HepG2 (cell line): ENCODE measurements around the gene CSNK1G1. TPM values are rescaled to one million over a fixed set of nuclear protein-coding genes. Genes with fewer than 3 reads are reported as not detected.
A peak's percentile ranks its signal among the peaks of the same experiment; 100 is the strongest.

Experiments
- CEBPB ChIP-seq: IDR thresholded peaks from 2 replicates; pipeline ENCODE4 v1.6.1; 2011; ENCODE audit warnings: low read depth, low read length, improper control_type of control experiment, borderline replicate concordance
- ELF3 ChIP-seq: IDR thresholded peaks from 2 replicates; pipeline ENCODE4 v1.6.1; 2016; ENCODE audit warnings: missing genetic modification reagents, missing compliant biosample characterization
- FOXA1 ChIP-seq, 2 experiments: fragments of 450-650 bp in 1 of 2; sonication (generic) in 1 of 2; formaldehyde crosslinking in 1 of 2; IDR thresholded peaks; 2 replicates each; pipeline versions ENCODE4 v1.4.0 to v1.6.1; 2016 to 2020; ENCODE audit warnings: missing genetic modification reagents in 1 of 2
- KDM6A ChIP-seq: IDR thresholded peaks from 2 replicates; pipeline ENCODE4 v1.6.1; 2016; ENCODE audit warnings: low read depth
- PHF5A ChIP-seq: IDR thresholded peaks from one replicate; pipeline ENCODE4 v1.6.1; 2018; ENCODE audit warnings: low read depth, missing genetic modification reagents; ENCODE audit not compliant: unreplicated experiment
- ZNF260 ChIP-seq: sonication (generic); formaldehyde crosslinking; IDR thresholded peaks from 2 replicates; pipeline ENCODE4 v1.4.0; 2020; ENCODE audit warnings: missing genetic modification reagents, low read depth, mild to moderate bottlenecking, borderline replicate concordance
- ZNF614 ChIP-seq: IDR thresholded peaks from 2 replicates; pipeline ENCODE4 v1.6.1; 2018; ENCODE audit warnings: missing biosample characterization, missing genetic modification reagents, inconsistent platforms, borderline replicate concordance
- ZNF749 ChIP-seq: sonication (generic); formaldehyde crosslinking; IDR thresholded peaks from 2 replicates; pipeline ENCODE4 v1.8.0; 2022; ENCODE audit warnings: mild to moderate bottlenecking, missing genetic modification reagents, moderate library complexity, borderline replicate concordance
- polyA plus RNA-seq, 8 experiments: library from polyadenylated mRNA; depleted of rRNA in 3 of 8; stranded (reverse) in 7 of 8; unstranded in 1 of 8; fragments of >200 nt; fragmentation: Illumina TruSeq in 4 of 8; extraction: Trizol in 4 of 8; gene quantifications; 2 replicates each; pipeline versions ENCODE4 v1.2.1 to v1.2.3, GENCODE V29; 2011 to 2016; ENCODE audit warnings: low read depth in 4 of 8, missing spikeins in 1 of 8, mixed read lengths in 1 of 8; ENCODE audit not compliant: insufficient read depth in 1 of 8
- total RNA-seq, 5 experiments: library from RNA; depleted of rRNA; stranded (reverse); fragments of >200 nt; fragmentation: Illumina TruSeq; extraction: Trizol; gene quantifications; 2 replicates each; pipeline ENCODE4 v1.2.3, GENCODE V29; 2016; ENCODE audit warnings: low read depth in 1 of 5
- TF ChIP-seq, protein P1 (sequence below): sonication (generic); formaldehyde crosslinking; IDR thresholded peaks from 2 replicates; pipeline ENCODE4 v1.4.0; 2020; ENCODE audit warnings: missing genetic modification reagents
- TF ChIP-seq, protein P2 (sequence below): sonication (generic); formaldehyde crosslinking; IDR thresholded peaks from 2 replicates; pipeline ENCODE4 v1.8.0; 2022; ENCODE audit warnings: low read depth, missing genetic modification reagents
- TF ChIP-seq, protein P3 (sequence below): sonication (generic); formaldehyde crosslinking; IDR thresholded peaks from 2 replicates; pipeline ENCODE4 v1.4.0; 2020; ENCODE audit warnings: missing genetic modification reagents
- TF ChIP-seq, protein P4 (sequence below): IDR thresholded peaks from 2 replicates; pipeline ENCODE4 v1.6.1; 2016
- TF ChIP-seq, protein P5 (sequence below): sonication (generic); formaldehyde crosslinking; conservative IDR thresholded peaks from 2 replicates; pipeline ENCODE4 v1.4.0; 2020; ENCODE audit warnings: missing genetic modification reagents
- TF ChIP-seq, protein P6 (sequence below), 2 experiments: sonication (generic) in 1 of 2; formaldehyde crosslinking in 1 of 2; IDR thresholded peaks; 2 replicates each; pipeline versions ENCODE4 v1.4.0 to v1.6.1; 2016 to 2020; ENCODE audit warnings: borderline replicate concordance in 1 of 2, low read depth in 1 of 2, mild to moderate bottlenecking in 1 of 2, missing genetic modification reagents in 1 of 2

Gene CSNK1G1
- total and polyA plus RNA-seq, 2 of the 13 experiments (the other 11 are each of a cell fraction or from before 2014, with no cell fraction given): 8.5 to 12.6 TPM

DNA sequence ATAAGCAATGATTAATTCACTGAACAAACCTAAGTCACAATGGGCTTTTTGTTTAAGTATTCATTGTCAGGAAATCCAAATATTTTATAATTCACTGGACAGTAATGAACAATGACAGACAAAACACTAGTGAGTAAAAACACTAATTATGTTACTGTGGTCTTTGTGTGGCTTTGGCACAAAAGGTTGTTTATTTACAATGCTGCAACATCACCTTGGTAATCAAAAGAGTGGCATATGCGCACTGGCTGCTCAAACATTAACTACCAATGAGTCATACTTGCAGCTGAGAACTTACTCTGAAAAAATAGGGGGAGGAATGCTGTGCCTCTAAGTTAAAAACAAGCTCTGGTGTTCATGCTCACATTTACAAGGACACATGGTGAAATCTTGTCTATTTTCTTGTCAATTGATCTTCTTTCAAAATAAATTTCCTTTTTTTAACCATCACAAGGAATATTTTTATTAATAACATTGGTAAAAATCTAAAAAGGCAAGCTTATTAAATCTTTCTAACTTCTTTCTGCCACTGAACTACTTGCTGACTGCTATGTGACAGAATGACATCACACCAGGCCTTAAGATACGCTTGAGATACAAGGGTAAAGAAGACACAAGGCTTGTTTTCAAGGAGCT is 107.9 kb downstream of the CSNK1G1 start (continued):
- TF ChIP-seq, protein P1, sequence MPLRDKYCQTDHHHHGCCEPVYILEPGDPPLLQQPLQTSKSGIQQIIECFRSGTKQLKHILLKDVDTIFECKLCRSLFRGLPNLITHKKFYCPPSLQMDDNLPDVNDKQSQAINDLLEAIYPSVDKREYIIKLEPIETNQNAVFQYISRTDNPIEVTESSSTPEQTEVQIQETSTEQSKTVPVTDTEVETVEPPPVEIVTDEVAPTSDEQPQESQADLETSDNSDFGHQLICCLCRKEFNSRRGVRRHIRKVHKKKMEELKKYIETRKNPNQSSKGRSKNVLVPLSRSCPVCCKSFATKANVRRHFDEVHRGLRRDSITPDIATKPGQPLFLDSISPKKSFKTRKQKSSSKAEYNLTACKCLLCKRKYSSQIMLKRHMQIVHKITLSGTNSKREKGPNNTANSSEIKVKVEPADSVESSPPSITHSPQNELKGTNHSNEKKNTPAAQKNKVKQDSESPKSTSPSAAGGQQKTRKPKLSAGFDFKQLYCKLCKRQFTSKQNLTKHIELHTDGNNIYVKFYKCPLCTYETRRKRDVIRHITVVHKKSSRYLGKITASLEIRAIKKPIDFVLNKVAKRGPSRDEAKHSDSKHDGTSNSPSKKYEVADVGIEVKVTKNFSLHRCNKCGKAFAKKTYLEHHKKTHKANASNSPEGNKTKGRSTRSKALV (CRISPR knock-in tag): peak; percentile 58; the same call in 1 of the 2 replicates
- TF ChIP-seq ZNF749 (CRISPR knock-in tag) (no peak), KDM6A (CRISPR knock-in tag) (peak; percentile 77), ZNF614 (peak; percentile 83), ZNF260 (CRISPR knock-in tag) (no peak), PHF5A (CRISPR knock-in tag) (peak; percentile 65), ELF3 (CRISPR knock-in tag) (0 out of 2 replicates have a peak, but pooled peaks have one; percentile 44), CEBPB (peak; percentile 79), FOXA1 (IDR thresholded peaks at IDR 0.05) (no peak), FOXA1 (CRISPR knock-in tag; IDR thresholded peaks at IDR 0.05) (peak; percentile 88)
- TF ChIP-seq, protein P2, sequence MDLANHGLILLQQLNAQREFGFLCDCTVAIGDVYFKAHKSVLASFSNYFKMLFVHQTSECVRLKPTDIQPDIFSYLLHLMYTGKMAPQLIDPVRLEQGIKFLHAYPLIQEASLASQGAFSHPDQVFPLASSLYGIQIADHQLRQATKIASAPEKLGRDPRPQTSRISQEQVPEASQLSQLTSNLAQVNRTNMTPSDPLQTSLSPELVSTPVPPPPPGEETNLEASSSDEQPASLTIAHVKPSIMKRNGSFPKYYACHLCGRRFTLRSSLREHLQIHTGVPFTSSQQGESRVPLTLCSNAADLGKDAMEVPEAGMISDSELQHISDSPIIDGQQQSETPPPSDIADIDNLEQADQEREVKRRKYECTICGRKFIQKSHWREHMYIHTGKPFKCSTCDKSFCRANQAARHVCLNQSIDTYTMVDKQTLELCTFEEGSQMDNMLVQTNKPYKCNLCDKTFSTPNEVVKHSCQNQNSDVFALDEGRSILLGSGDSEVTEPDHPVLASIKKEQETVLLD (CRISPR knock-in tag): no peak
- TF ChIP-seq, protein P3, sequence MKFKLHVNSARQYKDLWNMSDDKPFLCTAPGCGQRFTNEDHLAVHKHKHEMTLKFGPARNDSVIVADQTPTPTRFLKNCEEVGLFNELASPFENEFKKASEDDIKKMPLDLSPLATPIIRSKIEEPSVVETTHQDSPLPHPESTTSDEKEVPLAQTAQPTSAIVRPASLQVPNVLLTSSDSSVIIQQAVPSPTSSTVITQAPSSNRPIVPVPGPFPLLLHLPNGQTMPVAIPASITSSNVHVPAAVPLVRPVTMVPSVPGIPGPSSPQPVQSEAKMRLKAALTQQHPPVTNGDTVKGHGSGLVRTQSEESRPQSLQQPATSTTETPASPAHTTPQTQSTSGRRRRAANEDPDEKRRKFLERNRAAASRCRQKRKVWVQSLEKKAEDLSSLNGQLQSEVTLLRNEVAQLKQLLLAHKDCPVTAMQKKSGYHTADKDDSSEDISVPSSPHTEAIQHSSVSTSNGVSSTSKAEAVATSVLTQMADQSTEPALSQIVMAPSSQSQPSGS (CRISPR knock-in tag): peak; percentile 46; the same call in 1 of the 2 replicates
- TF ChIP-seq, protein P4, sequence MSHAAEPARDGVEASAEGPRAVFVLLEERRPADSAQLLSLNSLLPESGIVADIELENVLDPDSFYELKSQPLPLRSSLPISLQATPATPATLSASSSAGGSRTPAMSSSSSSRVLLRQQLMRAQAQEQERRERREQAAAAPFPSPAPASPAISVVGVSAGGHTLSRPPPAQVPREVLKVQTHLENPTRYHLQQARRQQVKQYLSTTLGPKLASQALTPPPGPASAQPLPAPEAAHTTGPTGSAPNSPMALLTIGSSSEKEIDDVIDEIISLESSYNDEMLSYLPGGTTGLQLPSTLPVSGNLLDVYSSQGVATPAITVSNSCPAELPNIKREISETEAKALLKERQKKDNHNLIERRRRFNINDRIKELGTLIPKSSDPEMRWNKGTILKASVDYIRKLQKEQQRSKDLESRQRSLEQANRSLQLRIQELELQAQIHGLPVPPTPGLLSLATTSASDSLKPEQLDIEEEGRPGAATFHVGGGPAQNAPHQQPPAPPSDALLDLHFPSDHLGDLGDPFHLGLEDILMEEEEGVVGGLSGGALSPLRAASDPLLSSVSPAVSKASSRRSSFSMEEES: peak; percentile 68
- TF ChIP-seq, protein P5, sequence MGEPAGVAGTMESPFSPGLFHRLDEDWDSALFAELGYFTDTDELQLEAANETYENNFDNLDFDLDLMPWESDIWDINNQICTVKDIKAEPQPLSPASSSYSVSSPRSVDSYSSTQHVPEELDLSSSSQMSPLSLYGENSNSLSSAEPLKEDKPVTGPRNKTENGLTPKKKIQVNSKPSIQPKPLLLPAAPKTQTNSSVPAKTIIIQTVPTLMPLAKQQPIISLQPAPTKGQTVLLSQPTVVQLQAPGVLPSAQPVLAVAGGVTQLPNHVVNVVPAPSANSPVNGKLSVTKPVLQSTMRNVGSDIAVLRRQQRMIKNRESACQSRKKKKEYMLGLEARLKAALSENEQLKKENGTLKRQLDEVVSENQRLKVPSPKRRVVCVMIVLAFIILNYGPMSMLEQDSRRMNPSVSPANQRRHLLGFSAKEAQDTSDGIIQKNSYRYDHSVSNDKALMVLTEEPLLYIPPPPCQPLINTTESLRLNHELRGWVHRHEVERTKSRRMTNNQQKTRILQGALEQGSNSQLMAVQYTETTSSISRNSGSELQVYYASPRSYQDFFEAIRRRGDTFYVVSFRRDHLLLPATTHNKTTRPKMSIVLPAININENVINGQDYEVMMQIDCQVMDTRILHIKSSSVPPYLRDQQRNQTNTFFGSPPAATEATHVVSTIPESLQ (CRISPR knock-in tag): no peak
- TF ChIP-seq, protein P6, sequence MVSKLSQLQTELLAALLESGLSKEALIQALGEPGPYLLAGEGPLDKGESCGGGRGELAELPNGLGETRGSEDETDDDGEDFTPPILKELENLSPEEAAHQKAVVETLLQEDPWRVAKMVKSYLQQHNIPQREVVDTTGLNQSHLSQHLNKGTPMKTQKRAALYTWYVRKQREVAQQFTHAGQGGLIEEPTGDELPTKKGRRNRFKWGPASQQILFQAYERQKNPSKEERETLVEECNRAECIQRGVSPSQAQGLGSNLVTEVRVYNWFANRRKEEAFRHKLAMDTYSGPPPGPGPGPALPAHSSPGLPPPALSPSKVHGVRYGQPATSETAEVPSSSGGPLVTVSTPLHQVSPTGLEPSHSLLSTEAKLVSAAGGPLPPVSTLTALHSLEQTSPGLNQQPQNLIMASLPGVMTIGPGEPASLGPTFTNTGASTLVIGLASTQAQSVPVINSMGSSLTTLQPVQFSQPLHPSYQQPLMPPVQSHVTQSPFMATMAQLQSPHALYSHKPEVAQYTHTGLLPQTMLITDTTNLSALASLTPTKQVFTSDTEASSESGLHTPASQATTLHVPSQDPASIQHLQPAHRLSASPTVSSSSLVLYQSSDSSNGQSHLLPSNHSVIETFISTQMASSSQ (IDR thresholded peaks at IDR 0.05; ENCODE audit: low read depth): peak; percentile 89
- TF ChIP-seq, protein P6 (CRISPR knock-in tag; IDR thresholded peaks at IDR 0.05; ENCODE audit: borderline replicate concordance): peak; percentile 94
